Embryonic facial prominence (tissue), 1 donor: Measurements from ENCODE around the gene CHMP1B.
"Not testable (repeated sequence)": the region's sequence is repeated elsewhere in the genome, so short reads cannot be mapped to it uniquely, and the experiment has no call there.

Experiments used
- DNase-seq: peaks from one replicate; pipeline ENCODE4 v3.0.0-alpha.2; 2016; ENCODE audit errors: extremely low spot score

The CHMP1B gene

GRCh38 chr18:11840493-11840892 is 10.7 kb upstream of the CHMP1B start:
- DNase-seq: no peak

- DNase-seq: no peak
Observed at GRCh38 chr18:11842562-11842961, 8.7 kb upstream of the CHMP1B start.

GRCh38 chr18:11844436-11844835 is 6.8 kb upstream of the CHMP1B start:
- no peak for DNase-seq

- DNase-seq: no peak
Observed at GRCh38 chr18:11845654-11846053, 5.6 kb upstream of the CHMP1B start.

- no peak for DNase-seq
Observed at GRCh38 chr18:11847811-11848210, 3.4 kb upstream of the CHMP1B start.

GRCh38 chr18:11849279-11849678 is 1.9 kb upstream of the CHMP1B start:
- no peak for DNase-seq

- peak; percentile 73 for DNase-seq
Observed at GRCh38 chr18:11849841-11850634, 1.2 kb upstream of the CHMP1B start.

- DNase-seq: peak; percentile 61
Observed at GRCh38 chr18:11850821-11851145, 430 bp upstream of the CHMP1B start.

- no peak for DNase-seq
Observed at GRCh38 chr18:11851806-11852337, 659 bp downstream of the CHMP1B start.

GRCh38 chr18:11854554-11854953 is 3.3 kb downstream of the CHMP1B start:
- not testable (repeated sequence) for DNase-seq

GRCh38 chr18:11857177-11857887 is 6.1 kb downstream of the CHMP1B start:
- DNase-seq: no peak

- DNase-seq: no peak
Observed at GRCh38 chr18:11859282-11859830, 8.1 kb downstream of the CHMP1B start.

GRCh38 chr18:11859903-11860407 is 8.7 kb downstream of the CHMP1B start:
- DNase-seq: no peak

GRCh38 chr18:11860594-11861450 is 9.6 kb downstream of the CHMP1B start:
- no peak for DNase-seq

- no peak for DNase-seq
Observed at GRCh38 chr18:11861583-11862288, 10.5 kb downstream of the CHMP1B start.

GRCh38 chr18:11862468-11863137 is 11.4 kb downstream of the CHMP1B start:
- DNase-seq: no peak

- DNase-seq: no peak
Observed at GRCh38 chr18:11864471-11864870, 13.3 kb downstream of the CHMP1B start.

- no peak for DNase-seq
Observed at GRCh38 chr18:11865071-11865470, 13.9 kb downstream of the CHMP1B start.

GRCh38 chr18:11866329-11866728 is 15.1 kb downstream of the CHMP1B start:
- DNase-seq: no peak

GRCh38 chr18:11866764-11867163 is 15.6 kb downstream of the CHMP1B start:
- no peak for DNase-seq
